HG03575 (cell line): Measurements from ENCODE around the gene TFIP11.

ENCODE experiments used
- ATAC-seq: cut with Tn5 transposase; IDR thresholded peaks from one replicate; pipeline ENCODE4 v1.9.1; 2021; ENCODE audit not compliant: unreplicated experiment, insufficient number of reproducible peaks, low FRiP score; ENCODE audit errors: extremely low read depth

The TFIP11 gene

DNA sequence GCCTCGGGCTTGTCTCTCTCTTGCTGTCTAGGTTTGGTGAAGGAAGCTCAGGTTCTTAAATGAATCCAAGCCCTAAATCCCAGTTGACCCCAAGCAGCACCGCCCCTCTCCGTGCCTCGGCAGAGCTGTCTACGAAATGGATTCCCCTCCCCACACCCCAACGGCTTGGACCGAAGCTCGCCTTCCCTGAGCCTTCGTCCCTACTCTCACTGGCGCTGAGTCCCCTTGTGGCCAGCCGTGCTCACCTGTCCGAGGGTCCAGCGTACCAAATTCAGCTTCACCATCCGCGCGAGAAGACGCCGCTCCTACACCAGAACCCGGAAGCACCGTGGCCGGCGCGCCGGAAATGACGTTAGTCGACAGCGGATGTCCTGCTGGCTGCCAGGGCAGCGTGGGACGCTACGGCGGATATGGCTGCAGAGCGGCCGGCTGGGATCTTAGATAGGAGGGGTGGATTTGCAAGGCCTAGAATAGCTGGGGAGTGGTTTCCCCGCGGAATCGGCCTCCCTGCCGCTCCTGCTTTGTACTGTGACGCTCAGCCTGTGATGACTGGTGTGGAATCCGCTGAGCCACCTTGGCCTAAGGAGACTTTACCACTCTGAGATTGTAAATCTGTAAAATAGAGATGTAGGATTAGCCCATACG, at the start of gene TFIP11:
Gene TFIP11, minus strand, starts transcription at position 325 of the 645 bp plus-strand sequence. CDS start 2,201 bp downstream, outside the sequence.
- peak; percentile 61 for ATAC-seq

- no peak for ATAC-seq
These were observed 49.6 kb upstream of the TFIP11 start for GRCh38 chr22:26561756-26562417.

- no peak for ATAC-seq
These were observed 47.8 kb upstream of the TFIP11 start for GRCh38 chr22:26559961-26560575.

DNA sequence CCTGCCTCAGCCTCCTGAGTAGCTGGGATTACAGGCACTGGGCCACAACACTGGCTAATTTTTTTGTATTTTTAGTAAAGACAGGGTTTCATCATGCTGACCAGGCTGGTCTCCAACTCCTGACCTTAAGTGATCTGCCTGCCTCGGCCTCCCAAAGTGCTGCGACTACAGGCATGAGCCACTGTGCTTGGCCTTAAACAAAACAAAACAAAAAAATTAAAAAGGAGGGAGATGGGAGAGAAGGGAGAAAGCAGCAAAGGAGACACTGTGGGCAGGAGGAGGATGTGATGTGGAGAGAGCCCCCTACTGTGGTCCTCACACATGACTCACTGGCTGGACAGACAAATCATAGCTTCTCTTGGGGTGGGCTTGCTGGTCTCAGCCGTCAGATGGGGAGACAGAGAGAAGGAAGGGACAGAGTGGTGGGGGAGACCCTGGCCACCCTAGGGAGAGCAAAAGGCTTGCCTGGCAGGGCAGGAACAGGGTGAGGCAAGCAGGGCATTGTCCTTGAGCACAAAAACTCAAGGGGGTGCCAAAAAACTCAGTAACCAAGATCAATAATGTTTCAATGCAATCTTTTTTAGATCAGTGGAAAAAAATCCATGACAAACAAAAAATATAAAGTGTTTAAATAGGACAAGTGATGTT, 46.1 kb upstream of the TFIP11 start:
- ATAC-seq = no peak

GRCh38 chr22:26556904-26557303, 44.6 kb upstream of the TFIP11 start:
- no peak for ATAC-seq

DNA sequence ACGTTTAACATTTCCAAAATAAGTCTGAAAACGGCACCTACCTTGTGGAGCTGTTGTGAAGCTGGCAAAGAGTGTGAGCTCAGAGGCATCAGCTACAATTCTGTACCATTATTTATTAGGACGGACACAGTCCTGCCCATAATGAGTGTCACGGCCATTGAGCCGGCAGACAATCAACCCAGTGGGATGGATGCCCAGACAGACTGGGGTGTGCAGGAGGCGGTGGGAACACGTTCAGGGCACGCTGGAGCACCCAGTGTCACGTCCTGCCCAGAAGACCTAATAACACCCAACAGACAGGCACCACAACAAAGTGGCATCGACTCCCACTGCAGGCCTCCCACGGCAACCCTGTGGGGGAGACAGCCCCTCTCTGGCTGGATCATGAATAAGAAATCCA, 43.2 kb upstream of the TFIP11 start:
- no peak for ATAC-seq

- ATAC-seq = no peak
These were observed 42.7 kb upstream of the TFIP11 start for GRCh38 chr22:26554956-26555355.

- no peak for ATAC-seq
These were observed 40.9 kb upstream of the TFIP11 start for GRCh38 chr22:26553056-26553752.

DNA sequence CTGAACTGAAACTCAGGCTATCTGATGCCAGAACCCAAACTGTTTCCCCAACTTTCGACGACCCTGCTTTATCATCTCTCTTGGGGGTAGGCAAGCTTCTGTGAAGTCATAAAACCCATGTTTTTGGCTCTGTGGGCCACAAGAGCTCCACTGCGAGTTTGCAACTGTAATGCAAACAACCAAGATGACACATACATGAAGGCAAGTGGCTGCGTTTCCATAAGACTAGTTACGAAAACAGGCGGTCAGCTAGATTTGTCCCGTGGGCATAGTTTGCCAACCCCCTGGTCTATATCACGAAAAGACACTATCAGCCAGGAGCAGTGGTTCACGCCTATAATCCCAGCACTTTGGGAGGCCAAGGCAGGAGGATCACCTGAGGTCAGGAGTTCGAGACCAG, 40.2 kb upstream of the TFIP11 start:
- no peak for ATAC-seq

- ATAC-seq = no peak
These were observed 39.3 kb upstream of the TFIP11 start for GRCh38 chr22:26551568-26551967.

GRCh38 chr22:26550498-26551033, 38.3 kb upstream of the TFIP11 start:
- no peak for ATAC-seq

GRCh38 chr22:26549902-26550497, 37.7 kb upstream of the TFIP11 start:
- no peak for ATAC-seq

- no peak for ATAC-seq
These were observed 36.7 kb upstream of the TFIP11 start for GRCh38 chr22:26548984-26549383.

GRCh38 chr22:26548303-26548702, 36.0 kb upstream of the TFIP11 start:
- no peak for ATAC-seq

GRCh38 chr22:26547837-26548236, 35.6 kb upstream of the TFIP11 start:
- no peak for ATAC-seq

DNA sequence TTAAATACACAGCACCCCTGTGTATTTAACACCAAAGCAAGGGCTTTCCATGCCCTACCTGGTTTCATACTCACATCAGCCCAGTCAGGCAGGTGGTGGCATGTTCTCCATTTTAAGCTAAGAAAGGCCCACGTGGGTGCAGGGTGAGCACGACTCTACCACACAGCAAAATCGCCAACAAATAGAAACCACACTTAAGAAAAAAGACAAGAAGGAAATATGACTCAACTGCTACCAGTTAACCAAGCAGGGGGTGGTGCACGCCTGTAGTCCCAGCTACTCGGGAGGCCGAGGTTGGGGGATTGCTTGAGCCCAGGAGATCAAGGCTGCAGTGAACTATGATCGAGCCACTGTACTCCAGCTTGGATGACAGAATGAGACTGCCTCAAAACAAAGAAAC, 35.2 kb upstream of the TFIP11 start:
- no peak for ATAC-seq

GRCh38 chr22:26546282-26546681, 34.0 kb upstream of the TFIP11 start:
- no peak for ATAC-seq

DNA sequence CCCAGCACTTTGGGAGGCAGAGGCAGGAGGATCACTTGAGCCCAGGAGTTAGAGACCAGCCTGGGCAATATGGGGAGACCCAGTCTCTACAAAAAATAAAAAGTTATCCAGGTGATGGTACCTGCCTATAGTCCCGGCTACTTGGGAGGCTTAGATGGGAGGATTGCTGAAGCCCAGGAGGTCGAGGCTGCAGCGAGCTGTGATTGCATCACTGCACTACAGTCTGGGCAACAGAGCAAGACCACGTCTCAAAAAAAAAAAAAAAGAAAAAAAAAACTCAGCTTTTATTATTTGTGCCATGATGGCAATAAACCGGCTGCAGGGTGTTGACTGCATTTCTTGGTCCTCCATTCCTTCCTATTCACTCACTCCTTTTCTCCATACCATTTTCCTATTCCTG, 33.6 kb upstream of the TFIP11 start:
- no peak for ATAC-seq

- no peak for ATAC-seq
These were observed 33.1 kb upstream of the TFIP11 start for GRCh38 chr22:26545385-26545784.
